ENCODE data around the gene EPC2.

DNA sequence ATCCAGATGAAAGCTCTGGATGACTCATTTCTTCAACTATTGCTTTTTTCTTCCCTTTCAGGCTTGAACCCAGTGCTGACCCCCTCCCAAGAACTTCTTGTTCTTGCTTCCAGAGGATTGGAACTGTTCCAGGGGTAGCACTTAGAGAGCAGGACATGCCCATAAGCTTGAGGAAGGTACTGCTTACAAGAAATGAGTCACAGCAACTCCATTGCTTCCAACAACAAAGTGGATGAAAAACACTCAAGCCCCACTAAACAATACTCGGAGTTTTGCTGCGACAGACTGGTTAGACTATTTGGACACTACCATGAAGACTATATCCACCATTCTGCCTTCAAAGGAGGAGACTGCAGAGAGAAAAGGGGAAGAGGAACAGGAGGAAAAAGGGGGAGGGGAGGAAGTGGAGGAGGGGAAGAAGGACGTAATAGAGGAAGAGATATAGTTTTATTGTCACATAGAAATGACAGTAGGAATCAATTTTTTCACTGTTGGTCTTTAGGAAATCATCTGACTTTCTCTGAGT lies 1.6 kb upstream of the EPC2 start:
- TF ChIP-seq, protein P1, sequence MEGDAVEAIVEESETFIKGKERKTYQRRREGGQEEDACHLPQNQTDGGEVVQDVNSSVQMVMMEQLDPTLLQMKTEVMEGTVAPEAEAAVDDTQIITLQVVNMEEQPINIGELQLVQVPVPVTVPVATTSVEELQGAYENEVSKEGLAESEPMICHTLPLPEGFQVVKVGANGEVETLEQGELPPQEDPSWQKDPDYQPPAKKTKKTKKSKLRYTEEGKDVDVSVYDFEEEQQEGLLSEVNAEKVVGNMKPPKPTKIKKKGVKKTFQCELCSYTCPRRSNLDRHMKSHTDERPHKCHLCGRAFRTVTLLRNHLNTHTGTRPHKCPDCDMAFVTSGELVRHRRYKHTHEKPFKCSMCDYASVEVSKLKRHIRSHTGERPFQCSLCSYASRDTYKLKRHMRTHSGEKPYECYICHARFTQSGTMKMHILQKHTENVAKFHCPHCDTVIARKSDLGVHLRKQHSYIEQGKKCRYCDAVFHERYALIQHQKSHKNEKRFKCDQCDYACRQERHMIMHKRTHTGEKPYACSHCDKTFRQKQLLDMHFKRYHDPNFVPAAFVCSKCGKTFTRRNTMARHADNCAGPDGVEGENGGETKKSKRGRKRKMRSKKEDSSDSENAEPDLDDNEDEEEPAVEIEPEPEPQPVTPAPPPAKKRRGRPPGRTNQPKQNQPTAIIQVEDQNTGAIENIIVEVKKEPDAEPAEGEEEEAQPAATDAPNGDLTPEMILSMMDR (IDR thresholded peaks at IDR 0.05): no peak
- no peak for TF ChIP-seq POLR2AphosphoS5 (IDR thresholded peaks at IDR 0.05)

Measured in breast epithelium (tissue), 3 donors.